BLaER1 treated with 17β-estradiol and CSF1 and Interleukin-3, amounts not matched to agents 10 nM and 100 nM (cell line): ENCODE data around the gene SPON1.
"Not testable (repeated sequence)": the region's sequence is repeated elsewhere in the genome, so short reads cannot be mapped to it uniquely, and the experiment has no call there.

Experiments used
- H3K27ac ChIP-seq, 11 experiments: shearing (Covaris generic); formaldehyde crosslinking; 2 replicates each; pipeline ENCODE4 v1.8.1; 2022
- H3K27me3 ChIP-seq, 11 experiments: shearing (Covaris generic); formaldehyde crosslinking; 2 replicates each; pipeline ENCODE4 v1.8.1; 2022
- H3K36me3 ChIP-seq, 11 experiments: shearing (Covaris generic); formaldehyde crosslinking; 2 replicates each; pipeline ENCODE4 v1.8.1; 2022
- H3K4me1 ChIP-seq, 10 experiments: shearing (Covaris generic); formaldehyde crosslinking; 2 replicates each; pipeline ENCODE4 v1.8.1; 2022
- H3K4me2 ChIP-seq, 11 experiments: shearing (Covaris generic); formaldehyde crosslinking; 2 replicates each; pipeline ENCODE4 v1.8.1; 2022
- H3K4me3 ChIP-seq, 10 experiments: shearing (Covaris generic); formaldehyde crosslinking; 2 replicates each; pipeline ENCODE4 v1.8.1; 2022
- H3K9ac ChIP-seq, 11 experiments: shearing (Covaris generic); formaldehyde crosslinking; 2 replicates each; pipeline ENCODE4 v1.8.1; 2022
- H3K9me3 ChIP-seq, 11 experiments: shearing (Covaris generic); formaldehyde crosslinking; replicated peaks in 1 of 11; 2 replicates each; pipeline ENCODE4 v1.8.1; 2022
- H4K20me1 ChIP-seq, 11 experiments: shearing (Covaris generic); formaldehyde crosslinking; 2 replicates each; pipeline ENCODE4 v1.8.1; 2022
- Cebpa-rat ChIP-seq, 11 experiments: shearing (Covaris generic); IDR thresholded peaks; 2 replicates each; pipeline ENCODE4 v1.8.1; 2022

The SPON1 gene

GRCh38 chr11:14136561-14136960 is 174.0 kb downstream of the SPON1 start:
- Histone ChIP-seq H3K4me2 (no peak overlapping the region), H3K9me3 (no peaks in the 10 kb centered on the region), H3K4me3 (no peak overlapping the region), H3K9ac (no peak overlapping the region), H3K36me3 (no peaks in the 10 kb centered on the region), H3K27ac (no peak overlapping the region), H3K4me1 (no peaks in the 10 kb centered on the region), H3K27me3 (no peaks in the 10 kb centered on the region), H4K20me1 (no peaks in the 10 kb centered on the region)
- no peak for TF ChIP-seq Cebpa-rat (IDR thresholded peaks at IDR 0.05)

- Histone ChIP-seq H3K4me3 (no peak overlapping the region), H3K4me1 (no peaks in the 10 kb centered on the region), H3K9ac (no peak overlapping the region), H4K20me1 (no peaks in the 10 kb centered on the region), H3K4me2 (no peak overlapping the region), H3K27me3 (no peaks in the 10 kb centered on the region), H3K27ac (no peak overlapping the region), H3K36me3 (no peaks in the 10 kb centered on the region), H3K9me3 (no peaks in the 10 kb centered on the region)
- TF ChIP-seq Cebpa-rat (IDR thresholded peaks at IDR 0.05), result no peak
Measured at GRCh38 chr11:14137284-14137683, 174.8 kb downstream of the SPON1 start.

- Histone ChIP-seq H3K27ac (no peak overlapping the region), H3K27me3 (no peaks in the 10 kb centered on the region), H3K4me1 (no peaks in the 10 kb centered on the region), H3K4me2 (no peak overlapping the region), H3K9ac (no peak overlapping the region), H4K20me1 (no peaks in the 10 kb centered on the region), H3K4me3 (no peak overlapping the region), H3K36me3 (no peaks in the 10 kb centered on the region), H3K9me3 (no peaks in the 10 kb centered on the region)
- TF ChIP-seq Cebpa-rat (IDR thresholded peaks at IDR 0.05), result no peak
Measured at GRCh38 chr11:14140991-14141390, 178.5 kb downstream of the SPON1 start.

GRCh38 chr11:14141676-14142075 is 179.2 kb downstream of the SPON1 start:
- Histone ChIP-seq H3K9ac (no peak overlapping the region), H3K36me3 (no peaks in the 10 kb centered on the region), H3K27ac (no peak overlapping the region), H3K4me1 (no peaks in the 10 kb centered on the region), H3K27me3 (no peaks in the 10 kb centered on the region), H3K4me2 (no peak overlapping the region), H3K4me3 (no peak overlapping the region), H3K9me3 (no peaks in the 10 kb centered on the region), H4K20me1 (no peaks in the 10 kb centered on the region)
- TF ChIP-seq Cebpa-rat (IDR thresholded peaks at IDR 0.05), result no peak

- TF ChIP-seq Cebpa-rat (IDR thresholded peaks at IDR 0.05), result no peak
- H3K4me3 ChIP-seq, result no peak overlapping the region
- no peak overlapping the region for H3K9ac ChIP-seq
- H3K4me2 ChIP-seq, result no peak overlapping the region
- no peaks in the 10 kb centered on the region for H3K27me3 ChIP-seq
- no peaks in the 10 kb centered on the region for H3K9me3 ChIP-seq
- H3K27ac ChIP-seq, result no peak overlapping the region
- no peaks in the 10 kb centered on the region for H3K36me3 ChIP-seq
- no peaks in the 10 kb centered on the region for H3K4me1 ChIP-seq
- H4K20me1 ChIP-seq, result no peaks in the 10 kb centered on the region
Measured at GRCh38 chr11:14144934-14145333, 182.4 kb downstream of the SPON1 start.

DNA sequence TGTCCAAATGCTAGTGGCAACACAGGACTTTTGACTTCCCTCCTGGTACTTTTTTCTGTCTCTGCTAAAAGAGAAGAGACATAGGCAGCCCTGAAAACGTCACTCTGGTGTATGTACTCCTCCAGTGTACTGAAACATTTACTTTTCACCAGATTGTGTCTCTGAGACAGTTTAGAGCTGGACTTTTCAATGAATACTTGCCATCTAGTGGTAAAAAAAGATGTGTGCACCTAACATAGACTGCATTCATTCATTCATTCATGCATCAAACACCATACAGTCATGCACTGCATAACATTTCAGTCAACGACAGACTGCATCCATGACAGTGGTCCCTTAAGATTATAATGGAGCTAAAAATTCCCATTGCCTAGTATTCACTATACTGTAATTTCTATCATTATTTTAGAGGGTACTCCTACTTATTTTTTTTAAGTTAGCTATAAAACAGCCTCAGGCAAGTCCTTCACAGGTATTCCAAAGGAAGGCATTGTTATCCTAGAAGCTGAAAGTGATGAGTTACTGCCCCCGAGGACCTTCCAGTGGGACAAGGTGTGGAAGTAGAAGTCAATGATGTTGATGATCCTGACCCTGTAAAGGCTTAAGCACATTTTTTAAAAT is 186.2 kb downstream of the SPON1 start:
- Histone ChIP-seq H3K4me2 (no peak overlapping the region), H4K20me1 (no peaks in the 10 kb centered on the region), H3K4me3 (no peak overlapping the region), H3K9me3 (peaks cover 9 to 17% (median 11%) of the 10 kb centered on the region in 11 experiments), H3K9ac (no peak overlapping the region), H3K27ac (no peak overlapping the region), H3K27me3 (no peaks in the 10 kb centered on the region), H3K36me3 (no peaks in the 10 kb centered on the region; a peak in 1 of 22 replicates), H3K4me1 (no peaks in the 10 kb centered on the region)
- no peak for TF ChIP-seq Cebpa-rat (IDR thresholded peaks at IDR 0.05)

GRCh38 chr11:14149683-14150082 is 187.2 kb downstream of the SPON1 start:
- no peak for TF ChIP-seq Cebpa-rat (IDR thresholded peaks at IDR 0.05)
- no peaks in the 10 kb centered on the region for H3K27me3 ChIP-seq
- H3K9me3 ChIP-seq, result peaks cover 18 to 26% (median 21%) of the 10 kb centered on the region in 11 experiments
- no peaks in the 10 kb centered on the region; a peak in 1 of 22 replicates for H3K36me3 ChIP-seq
- H3K27ac ChIP-seq, result no peak overlapping the region
- no peak overlapping the region for H3K4me2 ChIP-seq
- no peak overlapping the region for H3K4me3 ChIP-seq
- H3K4me1 ChIP-seq, result no peaks in the 10 kb centered on the region
- H3K9ac ChIP-seq, result no peak overlapping the region
- H4K20me1 ChIP-seq, result no peaks in the 10 kb centered on the region

DNA sequence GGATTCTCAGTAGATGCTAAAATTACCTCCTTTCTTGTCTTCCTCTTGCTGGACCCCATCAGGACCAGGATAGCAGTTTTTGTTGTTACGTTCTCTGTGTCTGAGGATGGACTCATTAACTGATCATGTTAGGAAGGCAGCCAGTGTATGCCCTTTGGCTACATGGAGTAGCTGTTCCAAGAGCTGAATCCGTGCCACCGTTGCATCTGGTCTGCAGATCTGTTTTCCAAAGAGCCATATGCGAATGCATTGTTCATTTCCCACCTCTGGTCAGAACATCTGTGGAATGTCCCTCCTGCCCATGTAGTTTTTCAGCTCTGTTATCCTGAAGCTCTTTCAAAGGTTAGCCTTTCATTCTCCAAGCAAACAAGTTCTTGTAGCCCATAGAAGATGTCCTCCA is 188.4 kb downstream of the SPON1 start:
- Histone ChIP-seq H3K4me2 (no peak overlapping the region), H3K27me3 (no peaks in the 10 kb centered on the region), H3K9me3 (peaks cover 23 to 32% (median 28%) of the 10 kb centered on the region in 11 experiments), H3K4me3 (no peak overlapping the region), H3K9ac (no peak overlapping the region), H3K36me3 (no peaks in the 10 kb centered on the region; a peak in 1 of 22 replicates), H3K27ac (no peak overlapping the region), H4K20me1 (no peaks in the 10 kb centered on the region), H3K4me1 (no peaks in the 10 kb centered on the region)
- TF ChIP-seq Cebpa-rat (IDR thresholded peaks at IDR 0.05), result no peak

DNA sequence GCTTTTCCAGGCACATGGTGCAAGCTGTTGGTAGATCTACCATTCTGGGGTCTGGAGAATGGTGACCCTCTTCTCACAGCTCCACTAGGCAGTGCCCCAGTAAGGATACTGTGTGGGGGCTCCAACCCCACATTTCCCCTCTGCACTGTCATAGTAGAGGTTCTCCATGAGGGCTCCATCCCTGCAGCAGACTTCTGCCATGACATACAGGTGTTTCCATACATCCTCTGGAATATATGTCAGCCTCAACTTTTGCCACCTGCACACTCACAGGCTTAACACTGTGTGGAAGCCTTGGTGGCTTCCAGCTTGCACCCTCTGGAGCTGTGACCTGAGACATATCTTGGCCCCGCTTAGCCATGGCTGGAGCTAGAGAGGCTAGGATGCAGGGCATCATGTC is 191.6 kb downstream of the SPON1 start:
- not testable (repeated sequence) for H3K27me3 ChIP-seq, H3K27ac ChIP-seq, H3K36me3 ChIP-seq

GRCh38 chr11:14158393-14158792 is 195.9 kb downstream of the SPON1 start:
- Histone ChIP-seq H3K9ac (no peak overlapping the region), H4K20me1 (no peaks in the 10 kb centered on the region), H3K9me3 (peaks cover 39 to 43% (median 41%) of the 10 kb centered on the region in 11 experiments), H3K27ac (no peak overlapping the region), H3K27me3 (no peaks in the 10 kb centered on the region), H3K4me2 (no peak overlapping the region), H3K4me3 (no peak overlapping the region), H3K36me3 (no peaks in the 10 kb centered on the region; a peak in 1 of 22 replicates), H3K4me1 (no peaks in the 10 kb centered on the region)
- no peak for TF ChIP-seq Cebpa-rat (IDR thresholded peaks at IDR 0.05)

More for the DNA sequence above, 191.6 kb downstream of the SPON1 start:
- H3K4me2 ChIP-seq, H3K4me1 ChIP-seq, H3K9ac ChIP-seq, H4K20me1 ChIP-seq: not testable (repeated sequence)
- Histone ChIP-seq H3K9me3 (peaks cover 47 to 55% (median 50%) of the 10 kb centered on the region in 11 experiments), H3K4me3 (peak overlapping the region in 1 of 10 experiments; percentile 14; a peak in 1 of 20 replicates)
